ENCODE measurements around the gene ZC3H18.
A peak's percentile ranks its signal among the peaks of the same experiment; 100 is the strongest.
"Not testable (repeated sequence)": the region's sequence is repeated elsewhere in the genome, so short reads cannot be mapped to it uniquely, and the experiment has no call there.

ZC3H18 gene

GRCh38 chr16:88656291-88656980, 86.2 kb downstream of the ZC3H18 start:
- no peak for DNase-seq

DNA sequence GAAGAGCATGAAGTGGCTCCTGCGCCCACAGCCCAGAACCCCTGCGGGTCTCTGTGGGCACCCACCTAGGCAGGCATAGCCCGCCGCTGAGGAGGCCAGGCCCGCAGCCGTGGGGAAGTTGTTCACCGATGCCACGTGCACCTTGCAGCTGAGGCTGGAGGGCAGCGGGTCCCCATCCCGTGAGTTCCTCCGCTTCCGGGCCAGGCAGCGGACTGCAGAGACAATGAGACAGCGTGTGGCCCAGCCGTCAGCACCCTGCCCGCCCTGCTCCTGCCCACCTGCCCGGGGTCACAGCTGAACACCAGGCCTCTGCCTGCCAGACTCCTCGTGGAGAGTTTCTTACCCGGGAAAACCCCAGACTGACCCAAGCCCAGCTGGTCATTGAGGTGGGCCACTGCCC, 87.2 kb downstream of the ZC3H18 start:
- DNase-seq: no peak

GRCh38 chr16:88658714-88659113, 88.5 kb downstream of the ZC3H18 start:
- no peak for DNase-seq

GRCh38 chr16:88659160-88659559, 89.0 kb downstream of the ZC3H18 start:
- DNase-seq: no peak

GRCh38 chr16:88661468-88661867, 91.3 kb downstream of the ZC3H18 start:
- DNase-seq: no peak

DNA sequence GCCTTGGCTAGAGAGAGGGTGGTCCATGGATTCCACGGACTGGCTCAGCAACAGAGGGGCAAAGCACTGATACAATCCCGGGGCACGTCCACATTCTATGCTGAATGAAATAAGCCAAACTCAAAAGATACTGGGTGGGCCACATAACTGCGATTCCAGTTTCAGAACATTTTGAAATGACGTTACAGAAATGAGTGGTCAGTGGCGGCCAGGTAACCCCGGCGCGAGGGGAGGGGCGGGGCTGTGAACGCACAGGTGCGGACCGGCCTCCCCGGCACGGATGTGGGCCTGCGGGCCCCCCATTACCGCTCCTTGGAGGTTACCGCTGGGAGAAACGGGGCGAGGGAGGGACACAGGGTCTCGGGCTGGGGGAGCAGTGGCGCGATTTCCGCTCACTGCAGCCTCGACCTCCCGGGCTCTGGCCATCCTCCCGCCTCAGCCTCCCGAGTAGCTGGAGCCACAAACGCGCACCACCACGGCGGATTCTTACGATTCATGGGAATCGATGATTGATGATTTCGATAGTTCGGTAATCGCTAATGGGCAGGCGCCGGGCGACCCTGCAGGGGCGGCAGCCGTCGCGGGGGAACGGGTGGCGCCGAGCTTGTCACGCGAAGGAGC, 92.1 kb downstream of the ZC3H18 start:
- no peak for DNase-seq

DNA sequence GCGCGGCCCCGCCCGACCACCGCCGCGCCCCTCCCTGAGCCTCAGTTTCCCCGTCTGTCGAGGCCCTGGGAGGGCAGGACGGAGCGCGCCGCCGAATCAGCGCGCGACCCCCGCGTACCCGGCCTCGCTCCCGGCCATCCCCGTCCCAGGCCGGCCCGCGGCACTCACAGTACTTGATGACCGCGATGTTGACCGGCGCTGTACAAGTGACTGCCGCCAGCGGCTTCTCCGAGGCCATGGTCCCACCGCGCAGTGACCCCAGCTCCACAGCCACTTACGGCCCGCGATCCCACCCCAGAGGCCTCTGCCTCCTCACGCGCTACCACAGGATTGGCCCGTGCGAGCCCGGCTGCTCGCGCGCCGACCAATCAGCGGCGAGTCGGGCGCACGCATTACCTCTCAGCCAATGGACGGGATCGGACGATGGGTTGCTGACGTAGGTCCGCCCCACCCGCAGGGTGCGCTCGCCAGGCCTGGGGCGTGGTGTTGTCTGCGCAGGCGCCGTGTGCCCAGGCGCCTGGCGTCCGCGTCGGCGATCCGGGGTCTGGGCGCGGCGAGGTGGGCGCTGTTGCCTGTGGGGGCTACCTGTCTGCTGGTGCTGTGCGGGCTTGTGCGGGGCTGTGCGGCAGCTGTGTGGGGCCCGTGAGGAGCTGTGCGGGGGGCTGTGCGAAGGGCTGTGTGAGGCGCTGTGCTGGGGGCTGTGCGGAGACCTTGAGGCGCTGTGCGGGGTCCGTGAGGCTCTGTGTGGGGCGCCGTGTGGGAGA, 92.8 kb downstream of the ZC3H18 start, which contains the start of gene MVD:
Gene MVD (minus strand): TSS at position 249 of the 764 bp plus-strand sequence. CDS start 11 bp downstream, at position 238.
- peak; percentile 92 for DNase-seq

DNA sequence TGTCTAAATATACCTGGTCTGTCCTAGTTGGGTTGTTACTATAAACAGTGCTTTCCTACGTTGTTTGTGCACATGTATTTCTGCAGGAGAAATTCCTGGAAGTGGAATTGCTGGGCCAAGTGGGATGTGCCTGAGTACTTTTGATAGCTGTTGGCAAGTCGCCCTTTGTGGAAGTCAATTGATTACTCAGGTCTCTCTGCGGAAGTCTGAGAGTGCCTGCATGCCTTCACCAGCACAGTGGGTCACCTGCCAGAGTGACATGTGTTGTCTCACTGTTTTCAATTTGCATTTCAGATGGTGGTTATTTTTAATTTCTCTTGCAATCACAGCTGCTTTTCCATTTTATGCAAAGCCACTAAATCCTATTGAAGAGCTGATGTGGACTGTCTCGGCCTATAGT, 94.9 kb downstream of the ZC3H18 start:
- DNase-seq: no peak

DNA sequence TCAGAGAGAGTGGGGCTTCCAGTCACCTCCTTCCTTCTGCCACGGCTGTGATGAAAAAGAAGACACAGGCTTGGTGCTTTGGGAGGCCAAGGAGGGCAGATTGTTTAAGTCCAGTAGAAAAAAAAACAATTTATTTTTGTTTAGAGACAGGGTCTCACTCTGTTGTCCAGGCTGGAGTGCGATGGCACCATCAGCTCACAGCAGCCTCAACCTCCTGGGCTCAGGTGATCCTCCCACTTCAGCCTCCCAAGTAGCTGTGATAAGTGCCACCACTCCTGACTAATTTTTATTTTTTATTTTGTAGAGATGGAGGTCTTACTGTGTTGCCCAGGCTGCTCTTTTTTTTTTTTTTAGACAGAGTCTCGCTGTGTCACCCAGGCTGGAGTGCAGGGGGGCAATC, 95.4 kb downstream of the ZC3H18 start:
- DNase-seq: no peak

GRCh38 chr16:88667461-88667860, 97.3 kb downstream of the ZC3H18 start:
- DNase-seq: no peak

DNA sequence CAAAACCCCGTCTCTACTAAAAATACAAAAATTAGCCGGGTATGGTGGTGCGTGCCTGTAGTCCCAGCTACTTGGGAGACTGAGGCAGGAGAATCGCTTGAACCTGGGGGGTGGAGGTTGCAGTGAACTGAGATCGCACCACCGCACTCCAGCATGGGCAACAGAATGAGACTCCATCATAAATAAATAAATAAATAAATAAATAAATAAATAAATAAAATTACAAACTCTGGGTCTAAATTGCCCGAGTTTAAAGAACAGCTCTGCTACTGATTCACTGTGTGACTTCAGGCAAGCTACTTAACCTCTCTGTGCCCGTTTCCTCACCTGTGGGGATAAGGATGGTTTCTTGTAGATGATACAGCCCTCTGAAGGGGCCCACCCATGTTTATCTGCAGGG, 99.3 kb downstream of the ZC3H18 start:
- not testable (repeated sequence) for DNase-seq

DNA sequence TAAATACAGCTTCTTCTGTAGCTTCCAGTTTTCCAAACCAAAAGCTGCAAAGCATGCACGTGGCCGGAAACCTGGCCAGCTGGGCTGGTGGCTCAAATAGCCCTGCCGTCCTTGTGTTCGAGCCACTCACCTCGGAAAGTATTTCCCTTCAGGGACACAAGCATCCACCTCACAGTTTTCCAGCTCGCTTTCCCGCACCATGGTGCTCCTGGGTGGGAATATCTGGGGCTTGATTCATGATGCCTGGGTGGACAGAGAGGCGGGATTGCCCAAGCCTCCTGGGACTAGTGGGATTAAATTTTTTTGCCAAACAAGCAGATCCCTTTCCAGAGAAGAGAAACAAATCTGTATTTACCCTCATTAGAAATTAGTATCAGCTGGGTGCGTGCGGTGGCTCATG, 99.8 kb downstream of the ZC3H18 start:
- peak; percentile 25 for DNase-seq

GRCh38 chr16:88671806-88672205, 101.6 kb downstream of the ZC3H18 start:
- no peak for DNase-seq

DNA sequence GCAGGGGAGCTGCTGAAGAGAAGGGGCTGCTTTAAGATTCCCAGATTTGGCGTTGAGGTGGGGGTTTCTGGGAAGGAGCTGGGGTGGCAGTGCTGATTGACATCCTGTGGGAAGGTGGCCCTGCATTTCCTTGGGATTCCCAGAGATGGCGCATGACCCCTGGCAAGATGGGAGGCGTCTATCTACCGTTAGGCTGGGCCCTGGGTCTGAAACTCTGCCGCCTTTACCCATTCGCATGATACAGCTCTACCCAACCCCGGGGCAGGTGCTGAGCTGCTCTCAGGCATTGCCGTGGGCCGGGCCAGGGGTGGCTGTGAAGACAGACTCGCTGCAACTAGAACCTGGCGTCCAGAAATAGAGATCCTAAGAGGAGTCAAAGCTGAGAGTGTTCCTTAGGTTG, 102.6 kb downstream of the ZC3H18 start:
- DNase-seq: no peak

DNA sequence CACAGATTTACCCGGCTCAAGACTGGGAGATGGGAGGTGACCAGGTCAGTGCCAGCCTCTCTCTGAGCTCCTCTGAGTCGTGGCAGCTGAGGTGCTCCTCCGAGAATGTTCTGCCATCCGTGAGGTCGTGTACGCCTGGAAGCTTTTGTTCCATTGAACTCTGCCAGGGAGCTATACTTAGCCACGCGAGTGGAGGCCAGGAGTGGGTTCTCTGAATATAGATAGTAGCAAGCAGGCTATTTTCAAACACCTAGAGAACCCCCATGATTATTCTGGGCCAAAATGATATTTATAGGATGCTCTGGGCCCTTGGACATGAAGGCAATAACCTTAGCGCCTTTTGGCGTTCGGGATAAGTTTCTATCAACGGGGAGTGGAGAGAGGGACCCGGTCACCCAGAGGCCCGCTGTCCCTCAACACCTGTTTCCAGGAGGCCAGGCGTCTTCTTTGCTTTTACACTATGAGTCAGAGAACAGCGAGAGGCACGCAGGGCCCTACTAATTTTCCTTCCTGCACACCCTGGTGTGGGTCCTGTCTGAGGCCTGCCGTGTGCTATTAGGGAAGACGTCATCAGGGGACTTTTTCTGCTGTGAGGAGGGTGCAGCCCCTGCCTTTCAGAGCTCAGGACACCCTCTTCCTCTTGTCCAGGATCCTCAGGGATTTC, 103.6 kb downstream of the ZC3H18 start:
- DNase-seq: no peak

DNA sequence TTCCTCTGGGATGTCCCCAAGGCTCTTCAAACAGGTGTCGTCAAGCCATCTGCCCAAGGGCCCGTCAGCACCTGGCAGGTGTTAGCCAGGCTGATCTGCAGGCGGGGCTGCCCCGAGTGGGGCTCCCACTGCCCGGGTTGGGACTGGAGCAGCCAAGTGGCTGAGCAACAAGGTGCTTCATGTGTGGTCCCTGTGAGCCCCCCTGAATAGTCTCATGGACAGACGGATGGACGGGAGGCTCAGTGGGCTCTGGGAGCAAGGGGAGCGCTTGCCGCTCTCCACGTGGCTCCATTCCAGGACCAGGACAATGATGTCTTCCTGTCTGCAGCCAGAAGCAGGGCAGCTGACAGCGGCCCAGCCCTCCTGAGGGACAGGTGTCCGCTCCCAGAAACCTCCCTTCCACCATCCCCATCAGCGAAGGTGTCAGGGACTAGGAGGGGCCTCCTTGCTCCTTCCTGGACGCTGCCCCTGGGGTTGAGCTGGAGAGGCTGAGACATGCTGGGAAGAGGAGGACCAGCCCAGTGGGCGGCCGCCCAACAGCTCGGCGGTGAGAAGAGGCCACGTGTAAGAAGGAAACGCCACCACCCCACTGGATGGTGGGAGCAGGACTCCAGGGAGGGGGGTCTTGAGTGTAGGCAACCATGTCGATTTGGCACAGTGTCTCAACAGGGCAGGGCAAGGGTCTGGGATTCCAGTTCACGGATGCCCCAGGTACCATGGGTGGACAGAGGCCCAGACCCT, 106.5 kb downstream of the ZC3H18 start:
- DNase-seq: no peak

DNA sequence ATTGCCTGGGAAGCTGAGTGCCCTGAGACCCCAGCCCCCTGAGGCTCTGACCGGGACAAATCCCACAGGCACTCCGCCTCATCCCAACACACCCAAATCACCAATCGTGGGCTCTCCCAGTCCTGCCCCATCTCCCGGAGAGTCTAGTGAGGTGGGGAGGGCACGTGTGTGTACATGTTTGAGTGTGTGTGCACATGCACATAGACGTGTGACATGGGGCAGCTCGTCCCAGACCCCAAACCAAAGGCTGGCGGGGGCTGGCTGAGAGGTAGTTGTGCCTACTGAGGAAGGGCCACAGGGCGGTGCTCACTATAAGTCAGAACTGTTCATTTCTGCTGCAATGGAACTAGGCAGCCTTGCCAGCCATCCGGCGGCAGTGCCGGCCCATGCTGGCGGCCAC, 107.5 kb downstream of the ZC3H18 start:
- no peak for DNase-seq

- DNase-seq: no peak
Observed at GRCh38 chr16:88678224-88678979, 108.2 kb downstream of the ZC3H18 start.

DNA sequence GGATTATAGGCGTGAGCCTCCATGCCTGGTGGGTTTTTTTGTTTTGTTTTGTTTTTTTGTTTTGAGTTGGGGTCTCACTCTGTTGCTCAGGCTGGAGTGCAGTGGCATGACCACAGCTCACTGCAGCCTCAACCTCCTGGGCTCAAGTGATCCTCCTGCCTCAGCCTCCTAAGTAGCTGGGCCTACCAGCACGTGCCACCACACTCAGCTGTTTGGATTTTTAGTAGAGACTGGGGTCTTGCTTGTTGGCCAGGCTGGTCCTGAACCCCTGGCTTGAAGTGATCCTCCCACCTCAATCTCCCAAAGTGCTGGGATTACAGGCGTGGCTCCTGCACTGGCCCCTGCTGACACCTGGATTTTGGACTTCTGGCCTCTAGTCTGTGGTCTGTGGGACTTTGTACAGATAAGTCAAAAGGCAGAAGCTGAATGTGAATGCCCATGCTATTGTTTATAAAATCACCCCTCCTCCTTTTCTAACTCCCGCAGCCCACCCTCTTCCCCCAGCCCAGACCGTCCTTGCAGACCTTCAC, 110.4 kb downstream of the ZC3H18 start:
- DNase-seq: no peak

- no peak for DNase-seq
Observed at GRCh38 chr16:88681084-88681680, 111.0 kb downstream of the ZC3H18 start.

Measured in GOT3 (cell line).